Measurements from ENCODE around the gene PLCH1.

DNA sequence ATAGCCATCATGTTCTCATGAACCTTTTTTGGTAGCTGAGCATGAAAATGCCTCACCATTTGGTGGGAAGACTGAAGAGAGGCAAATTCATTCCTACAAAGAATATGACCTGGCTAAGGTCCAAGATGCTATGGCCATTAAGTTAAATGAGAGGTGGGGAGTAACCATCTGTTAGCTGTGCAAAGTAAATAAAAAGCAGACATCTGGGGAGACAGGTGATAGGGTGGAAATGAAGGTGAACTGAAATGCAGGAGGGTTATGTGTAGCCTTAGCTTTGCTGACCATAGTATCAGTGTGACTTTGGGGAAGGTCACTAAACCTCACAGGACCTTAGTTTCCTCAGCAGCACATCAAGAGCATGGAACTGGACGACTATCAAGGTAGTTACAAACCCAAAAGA is 340.4 kb downstream of the PLCH1 start:
- no peak for TF ChIP-seq CTCF (IDR thresholded peaks at IDR 0.05)
- no peak for TF ChIP-seq ZFX (IDR thresholded peaks at IDR 0.05; ENCODE audit: borderline replicate concordance)

All from 22Rv1 (cell line).